PC-3 (cell line): ENCODE results near the gene BRINP2.

Experiments used
- CTCF ChIP-seq: fragments of 300-600 bp; sonication (generic); conservative IDR thresholded peaks from 2 replicates; pipeline ENCODE4 v1.5.1; 2017; ENCODE audit warnings: antibody characterized with exemption, low read depth, mild to moderate bottlenecking, low read length
- EZH2 ChIP-seq: fragments of 300-600 bp; sonication (generic); IDR thresholded peaks from one replicate; pipeline ENCODE4 v1.6.1; 2017; ENCODE audit warnings: antibody characterized with exemption, mild to moderate bottlenecking, low read length; ENCODE audit not compliant: unreplicated experiment
- EZH2phosphoT487 ChIP-seq: fragments of 300-600 bp; sonication (generic); IDR thresholded peaks from 2 replicates; pipeline ENCODE4 v1.6.1; 2018; ENCODE audit warnings: mild to moderate bottlenecking, antibody characterized with exemption, low read length, borderline replicate concordance

GRCh38 chr1:177256153-177257075 lies 85.7 kb downstream of the BRINP2 start:
- TF ChIP-seq CTCF = peak; percentile 76
- no peak for TF ChIP-seq EZH2
- no peak for TF ChIP-seq EZH2phosphoT487
